ENCODE measurements around the gene SLC36A2.
"Not testable (repeated sequence)": the region's sequence is repeated elsewhere in the genome, so short reads cannot be mapped to it uniquely, and the experiment has no call there.

SLC36A2 gene

DNA sequence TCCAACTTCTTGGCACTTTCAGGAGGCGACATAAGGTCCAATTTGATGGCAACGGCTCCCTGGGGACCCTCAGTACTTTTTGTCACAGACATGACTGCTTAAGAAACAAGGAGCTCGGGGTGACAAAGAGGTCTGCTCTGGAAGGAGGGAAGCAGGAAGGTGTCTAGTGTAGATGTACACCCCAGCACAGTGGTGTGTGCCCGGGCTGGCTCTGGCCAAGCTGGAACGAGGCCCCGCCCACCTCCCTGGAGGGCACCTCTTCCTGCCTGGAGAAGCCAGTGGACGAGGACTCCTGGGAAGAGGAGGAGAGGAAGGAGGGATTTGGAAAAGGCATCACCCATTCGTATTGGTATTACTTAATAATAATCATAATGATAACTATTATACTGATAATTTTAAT, at the start of gene SLC36A2:
Gene SLC36A2 (minus strand): TSS at position 191 of the 400 bp plus-strand sequence. CDS start 99 bp downstream, at position 92.
- DNase-seq (ENCODE audit: low spot score): no peak

DNA sequence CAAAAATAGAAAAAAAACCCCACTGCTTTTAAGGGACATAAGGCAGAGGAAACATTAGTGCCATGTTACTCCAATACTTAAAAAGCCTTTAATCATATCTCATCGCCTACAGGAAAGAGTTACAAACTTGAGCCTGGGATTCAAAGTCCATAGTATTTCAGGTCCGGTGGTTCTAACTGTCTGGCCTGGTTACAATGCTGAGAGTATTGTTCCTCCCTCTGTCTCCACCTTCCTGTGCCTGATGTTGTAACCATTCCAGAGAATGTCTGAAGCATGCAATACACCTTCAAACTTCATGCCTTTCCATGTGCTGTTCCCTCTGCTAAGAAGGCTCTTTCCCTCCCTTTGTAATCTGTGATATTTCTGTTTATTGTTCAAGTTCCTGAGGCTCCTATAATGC, 41.6 kb upstream of the SLC36A2 start:
- DNase-seq (ENCODE audit: low spot score): no peak

DNA sequence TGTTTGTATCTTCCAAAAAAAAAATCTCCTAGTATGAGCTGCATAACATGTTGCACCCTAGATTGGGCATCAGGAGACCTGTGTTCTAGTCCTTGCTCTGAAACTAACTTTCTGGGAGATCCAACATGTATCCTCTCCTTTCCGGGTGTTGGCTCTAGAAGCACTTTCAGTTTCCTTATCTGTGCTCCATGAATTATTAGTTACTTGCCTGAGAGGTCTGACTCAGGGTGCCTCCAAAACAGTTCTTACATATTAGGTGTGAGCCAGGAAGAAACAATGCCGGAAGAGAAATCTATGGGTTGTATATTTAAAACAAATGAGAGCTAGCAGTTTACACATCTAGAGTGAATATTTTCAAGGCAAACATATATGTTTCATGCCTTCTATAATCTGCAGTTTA, 36.7 kb upstream of the SLC36A2 start:
- DNase-seq (ENCODE audit: low spot score): no peak

DNA sequence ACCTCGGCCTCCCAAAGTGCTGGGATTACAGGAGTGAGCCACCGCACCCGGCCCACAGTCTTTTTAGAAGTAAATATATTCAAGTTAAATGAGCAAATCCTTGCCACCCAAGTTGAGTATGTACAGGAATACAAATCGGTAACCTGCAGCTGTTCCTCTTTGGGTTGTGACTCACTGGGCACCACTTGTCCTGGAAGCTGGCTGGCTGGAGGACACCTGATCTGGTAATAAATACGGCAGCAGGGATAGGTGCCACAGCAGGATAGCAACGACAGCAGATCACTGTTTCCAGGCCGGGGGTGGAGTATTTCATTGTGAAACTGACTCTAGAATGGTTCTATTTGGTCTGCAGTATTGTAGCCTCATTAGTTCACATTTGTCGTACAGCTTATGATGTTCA, 35.7 kb upstream of the SLC36A2 start:
- DNase-seq (ENCODE audit: low spot score): no peak

DNA sequence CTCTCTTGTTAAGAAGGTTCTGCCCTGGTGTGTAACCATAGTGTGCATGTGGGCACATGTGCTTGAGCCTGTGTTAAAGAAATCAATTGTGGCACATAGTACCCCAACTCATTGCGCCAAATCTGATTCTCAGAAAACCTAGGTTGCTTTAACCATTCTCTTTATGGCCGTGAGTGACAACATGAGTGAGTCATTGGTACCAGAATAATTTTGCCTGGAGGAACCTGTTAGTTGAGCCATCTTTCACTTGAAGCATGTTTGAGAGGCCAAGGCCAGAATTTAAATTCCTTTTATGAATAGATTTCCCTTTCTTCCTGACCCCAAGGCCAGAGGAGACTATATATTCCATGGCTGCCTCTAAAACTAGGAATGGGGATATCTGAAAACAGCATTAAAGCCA, 35.2 kb upstream of the SLC36A2 start:
- DNase-seq (ENCODE audit: low spot score): no peak

DNA sequence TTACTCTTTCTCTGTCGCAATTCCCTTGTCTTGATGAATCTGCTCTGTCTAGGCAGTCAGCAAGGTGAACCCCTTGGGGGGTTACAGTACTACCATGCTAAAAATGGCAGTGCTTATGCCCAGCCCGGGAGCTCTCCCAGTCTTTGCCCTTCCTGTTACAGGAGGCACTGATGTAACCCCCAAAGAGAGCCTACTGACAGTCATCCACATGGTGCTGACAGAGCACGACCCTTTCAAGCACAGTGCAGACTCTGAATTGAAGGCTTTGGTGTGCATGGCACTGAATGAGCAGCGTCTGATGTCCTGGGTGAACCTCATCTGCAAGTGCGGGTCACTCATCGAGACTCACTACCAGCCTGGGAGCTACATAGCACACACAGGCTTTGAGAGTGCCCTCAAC, 34.5 kb upstream of the SLC36A2 start:
- DNase-seq (ENCODE audit: low spot score): no peak

DNA sequence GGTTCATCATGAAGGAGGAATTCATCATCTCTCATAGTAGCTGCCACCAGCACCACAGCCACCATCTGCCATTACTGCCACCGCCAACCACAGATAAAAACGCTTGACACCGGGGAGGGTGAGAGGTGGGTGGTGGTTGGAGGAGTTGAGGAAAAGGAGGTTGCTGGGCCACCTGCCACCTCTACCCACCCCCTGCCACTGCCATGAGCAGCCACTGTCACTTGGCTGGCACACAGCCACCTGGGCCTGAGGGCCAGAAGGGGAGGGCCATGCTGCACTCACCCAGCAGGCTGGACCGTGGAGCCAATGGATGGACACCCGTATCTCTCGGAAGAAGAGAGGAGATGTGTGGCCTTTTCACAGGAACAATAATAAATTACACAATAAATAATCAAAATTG, 31.3 kb upstream of the SLC36A2 start:
- no peak for DNase-seq (ENCODE audit: low spot score)

DNA sequence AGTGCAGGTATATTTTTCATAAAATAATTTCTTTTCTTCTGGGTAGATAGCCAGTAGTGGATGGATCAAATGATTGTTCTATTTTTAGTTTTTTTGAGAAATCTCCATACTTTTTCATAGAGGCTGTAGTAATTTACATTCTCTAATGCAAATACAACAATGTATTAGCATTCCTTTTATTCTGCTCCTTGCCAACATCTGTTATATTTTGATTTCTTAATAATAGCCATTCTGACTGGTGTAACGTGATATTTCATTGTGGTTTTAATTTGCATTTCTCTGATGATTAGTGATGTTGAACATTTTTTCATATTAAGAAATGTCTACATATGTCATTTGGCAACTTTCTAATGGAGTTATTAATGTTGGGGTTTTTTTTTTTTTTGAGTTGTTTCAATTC, 27.2 kb upstream of the SLC36A2 start:
- no peak for DNase-seq (ENCODE audit: low spot score)

DNA sequence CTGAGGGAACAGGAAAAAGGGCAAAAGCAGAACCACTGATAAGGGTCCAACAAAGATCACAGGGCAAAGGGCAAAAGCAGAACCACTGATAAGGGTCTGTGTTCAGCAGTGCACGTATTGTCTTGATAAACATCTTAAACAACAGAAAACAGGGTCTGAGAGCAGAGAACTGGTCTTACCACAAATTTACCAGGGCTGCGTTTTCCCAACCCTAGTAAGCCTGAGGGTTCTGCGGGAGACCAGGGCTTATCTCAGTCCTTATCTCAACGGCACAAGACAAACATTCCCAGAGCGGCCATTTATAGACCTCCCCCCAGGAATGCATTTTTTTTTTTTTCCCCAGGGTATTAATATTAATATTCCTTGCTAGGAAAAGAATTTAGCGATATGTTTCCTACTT, 19.7 kb upstream of the SLC36A2 start:
- not testable (repeated sequence) for DNase-seq (ENCODE audit: low spot score)

DNA sequence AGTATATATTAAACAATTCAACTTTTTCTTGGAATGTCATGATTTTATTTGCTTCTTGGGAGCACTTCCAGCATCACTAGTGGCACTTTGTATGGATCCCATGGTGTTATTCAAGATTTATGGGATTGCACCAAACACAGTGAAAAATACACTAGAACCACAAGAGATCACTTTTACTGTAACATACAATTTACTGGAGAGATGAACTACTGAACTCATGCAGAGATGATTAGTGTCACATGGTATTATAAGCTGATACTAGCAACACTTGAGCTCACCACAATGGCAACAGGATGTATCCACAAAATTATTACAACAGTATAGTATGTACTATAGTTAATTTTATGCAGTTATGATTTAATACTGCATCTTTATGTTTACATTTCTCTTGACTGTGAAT, 16.3 kb upstream of the SLC36A2 start:
- no peak for DNase-seq (ENCODE audit: low spot score)

DNA sequence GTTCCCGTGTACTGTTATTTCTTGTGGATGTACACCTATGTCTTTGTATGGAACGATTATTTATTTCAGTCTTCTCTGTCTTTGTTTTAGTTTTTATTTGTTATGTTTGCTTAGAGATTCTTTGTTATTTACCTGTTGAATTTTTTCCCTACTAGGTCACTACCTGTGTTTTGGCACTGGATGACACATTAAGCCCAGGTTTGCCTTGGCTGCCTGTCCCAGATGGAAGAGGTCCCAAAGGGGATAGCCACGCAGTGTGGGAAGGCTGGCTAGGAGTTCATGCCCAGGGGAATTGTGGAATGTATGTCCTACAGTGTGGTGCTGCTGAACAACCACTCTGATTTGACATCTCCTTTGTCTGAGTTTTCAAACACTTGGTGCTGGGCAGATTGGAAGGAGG, 15.6 kb upstream of the SLC36A2 start:
- no peak for DNase-seq (ENCODE audit: low spot score)

DNA sequence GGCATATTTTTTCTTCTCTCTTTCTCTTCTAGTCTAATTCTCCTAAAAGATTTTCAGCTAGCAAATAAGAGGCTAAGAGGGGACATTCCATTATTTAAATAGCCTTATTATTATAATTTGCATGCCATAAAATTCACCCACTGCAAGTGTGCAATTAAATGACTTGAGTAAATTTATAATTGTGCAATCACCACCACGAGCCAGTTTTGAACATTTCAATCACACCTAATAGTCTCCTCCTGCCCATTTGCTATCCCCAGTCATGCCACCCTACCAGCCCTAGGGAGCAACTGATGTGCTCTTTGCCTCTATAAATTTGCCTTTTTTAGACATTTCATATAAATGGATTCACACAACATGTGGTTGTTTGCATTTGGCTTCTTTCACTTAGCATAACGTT, 12.0 kb upstream of the SLC36A2 start:
- DNase-seq (ENCODE audit: low spot score): no peak

DNA sequence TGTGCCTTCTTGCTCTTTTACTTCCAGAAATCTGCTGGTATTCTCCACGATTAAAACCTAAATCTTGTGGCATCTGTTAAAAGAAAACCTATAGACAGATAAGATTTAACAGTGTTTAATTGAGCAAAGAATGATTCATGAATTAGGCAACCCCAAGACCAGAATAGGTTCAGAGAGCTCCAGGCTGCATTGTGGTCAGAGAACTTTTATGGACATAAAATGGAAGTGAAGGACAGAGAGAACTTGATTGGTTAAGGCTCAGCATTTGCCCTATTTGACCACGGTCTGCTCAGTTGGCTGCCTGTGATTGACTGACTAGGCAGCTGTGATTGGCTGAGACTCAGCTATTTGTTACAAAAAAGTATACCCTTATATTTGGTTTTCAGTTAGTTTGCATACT, 10.4 kb upstream of the SLC36A2 start:
- DNase-seq (ENCODE audit: low spot score): no peak

DNA sequence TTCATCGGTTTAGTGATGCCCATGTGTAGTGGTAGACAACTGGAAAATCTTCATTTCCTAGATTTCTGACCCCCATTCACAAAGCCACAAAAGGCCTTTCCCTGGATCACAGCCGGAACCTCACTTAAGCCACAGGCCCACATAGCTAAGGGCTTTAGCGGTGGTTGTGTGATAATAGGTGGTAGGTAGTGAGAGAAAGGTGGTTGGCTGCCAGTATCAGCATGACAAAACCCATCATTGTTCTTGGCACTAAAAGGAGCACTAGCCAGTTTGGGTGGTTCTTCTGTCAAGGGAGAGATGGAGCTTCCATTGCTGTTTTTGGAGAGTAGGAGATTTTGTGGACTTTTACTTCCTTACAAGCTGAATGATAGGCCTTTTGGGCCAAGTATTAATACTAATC, 9.7 kb upstream of the SLC36A2 start:
- no peak for DNase-seq (ENCODE audit: low spot score)

DNA sequence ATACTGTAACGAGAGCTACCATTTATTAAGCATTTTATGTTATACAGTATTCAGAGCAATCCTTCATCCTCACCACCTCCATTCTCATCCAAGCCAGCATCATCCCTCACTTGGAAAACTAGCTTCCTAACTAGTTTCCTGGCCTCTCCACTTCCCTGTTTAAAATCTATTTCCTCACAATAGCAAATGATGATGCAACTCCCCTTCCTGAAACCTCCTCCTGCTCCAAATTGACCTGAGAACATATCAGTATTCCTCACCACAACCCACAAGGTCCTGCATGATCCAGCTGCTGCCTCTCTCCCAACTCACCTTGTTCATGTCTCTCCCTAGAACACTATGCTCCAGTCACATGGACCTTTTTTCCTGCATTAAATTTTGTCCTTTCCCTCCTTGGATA, 4.3 kb upstream of the SLC36A2 start:
- DNase-seq (ENCODE audit: low spot score): no peak

DNA sequence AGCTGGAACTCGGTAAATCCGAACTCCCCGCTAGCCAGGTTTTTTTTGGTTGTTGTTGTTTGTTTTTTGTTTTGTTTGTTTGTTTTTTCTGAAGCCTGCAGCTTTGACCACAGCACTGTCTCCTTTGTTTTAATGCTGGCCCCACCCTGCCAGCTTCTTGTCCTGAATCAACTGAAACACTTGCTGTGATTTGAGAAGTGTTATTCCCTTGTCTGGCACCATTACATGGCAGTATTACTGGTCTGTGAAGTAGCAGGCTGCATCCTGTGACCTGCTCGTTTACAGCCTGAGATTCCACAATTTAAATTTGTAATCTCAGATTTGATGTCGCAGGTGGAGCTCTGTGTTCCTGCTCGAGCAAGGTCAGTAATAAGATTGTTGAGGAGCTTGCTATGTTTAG, 1.4 kb upstream of the SLC36A2 start:
- DNase-seq (ENCODE audit: low spot score): no peak

DNA sequence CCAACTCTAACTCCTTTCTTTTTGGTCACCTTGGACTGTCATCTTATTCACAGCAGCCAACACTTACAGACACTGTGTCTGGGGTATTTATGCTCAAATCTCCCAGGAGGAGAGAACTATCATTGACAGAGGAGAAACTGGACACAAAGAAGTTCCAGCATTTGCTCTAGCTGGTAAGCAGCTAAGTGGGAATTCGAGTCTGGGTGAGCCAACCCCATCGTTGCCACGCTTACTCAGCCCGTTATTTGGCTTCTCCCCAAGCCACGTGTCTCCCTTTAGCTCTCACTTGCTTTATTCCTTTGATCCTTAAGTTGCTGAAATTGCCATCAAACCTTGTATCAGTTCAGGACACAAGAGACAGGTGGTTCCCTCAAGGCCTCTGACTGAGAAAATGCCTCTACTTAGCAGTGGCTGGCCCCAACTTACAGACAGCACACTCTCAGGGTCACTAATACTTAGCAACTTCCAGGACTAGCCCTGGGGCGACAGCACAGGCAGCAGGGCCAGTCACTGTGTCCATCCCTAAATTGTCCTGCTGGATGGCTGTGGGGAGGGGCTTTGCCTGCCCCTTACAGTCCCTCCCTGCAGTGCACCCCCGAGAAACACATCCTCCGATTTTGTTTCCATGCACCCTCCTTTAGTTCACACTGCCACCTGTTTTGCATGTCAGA, 1.4 kb downstream of the SLC36A2 start:
- DNase-seq (ENCODE audit: low spot score): no peak

DNA sequence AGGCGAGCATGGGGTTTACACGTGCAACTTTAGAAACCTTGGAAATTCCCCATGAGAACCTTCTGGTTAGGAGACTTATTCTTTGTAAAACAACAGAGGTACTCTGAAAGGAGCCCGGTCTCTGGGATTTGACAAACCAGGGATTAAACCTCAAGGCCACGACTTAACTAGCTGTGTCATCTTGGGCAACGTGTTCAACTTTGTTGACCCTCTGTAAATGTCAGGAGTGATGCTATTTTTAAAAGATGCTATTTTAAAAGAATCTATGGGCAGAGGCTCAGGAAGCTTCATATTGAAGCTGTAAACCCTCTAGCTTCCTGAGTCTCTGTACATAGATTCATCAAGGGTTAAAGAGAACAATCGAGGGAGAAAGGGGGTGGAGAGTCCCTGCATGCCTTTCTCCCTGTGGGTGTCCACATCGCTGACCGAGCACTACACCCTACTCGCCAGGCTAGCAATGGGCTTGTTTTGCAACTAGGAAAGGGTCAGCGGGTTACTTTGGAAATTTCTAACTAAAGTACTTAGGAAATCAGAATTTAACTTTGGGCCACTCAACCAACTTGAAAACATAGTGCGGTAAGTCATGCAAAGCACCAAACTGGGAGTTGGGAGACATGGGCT, 2.1 kb downstream of the SLC36A2 start:
- DNase-seq (ENCODE audit: low spot score): no peak

DNA sequence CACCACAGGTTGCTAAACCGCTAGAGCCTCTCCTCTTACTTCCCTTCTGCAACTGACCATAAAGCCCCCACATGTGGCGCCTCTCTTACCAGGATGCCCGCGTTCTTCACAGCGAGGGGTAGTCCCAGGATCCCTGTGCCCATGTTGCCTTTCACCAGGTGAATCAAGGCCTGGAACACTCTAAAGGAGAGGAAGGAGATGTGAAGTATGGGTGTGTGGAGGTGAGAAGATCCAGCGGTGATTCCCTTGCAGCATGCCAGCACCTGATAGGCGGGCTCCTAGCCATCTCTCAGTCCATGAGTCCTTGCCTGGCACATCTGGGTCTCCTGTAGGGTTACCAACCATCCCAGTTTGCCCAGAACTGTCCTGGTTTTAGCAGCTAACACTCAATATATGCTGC, 3.3 kb downstream of the SLC36A2 start:
- DNase-seq (ENCODE audit: low spot score): no peak

DNA sequence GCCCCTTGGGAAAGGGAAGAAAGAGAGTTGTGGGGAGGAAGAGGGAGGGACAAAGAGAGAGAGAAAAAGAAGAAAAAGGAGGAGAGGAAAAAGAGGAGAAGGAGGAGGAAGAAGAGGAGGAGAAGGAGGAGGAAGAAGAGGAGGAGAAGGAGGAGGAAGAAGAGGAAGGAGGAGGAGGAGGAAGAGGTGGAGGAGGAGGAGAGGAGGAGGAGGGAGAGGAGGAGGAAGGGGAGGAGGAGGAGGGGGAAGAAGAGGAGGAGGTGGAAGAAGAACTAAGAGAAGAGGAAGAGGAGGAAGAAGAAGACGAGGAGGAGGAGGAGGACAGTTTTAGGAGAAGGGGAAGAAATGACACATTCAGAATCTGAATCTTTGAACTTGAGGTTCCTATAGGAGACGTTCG, 7.4 kb downstream of the SLC36A2 start:
- DNase-seq (ENCODE audit: low spot score): no peak

DNA sequence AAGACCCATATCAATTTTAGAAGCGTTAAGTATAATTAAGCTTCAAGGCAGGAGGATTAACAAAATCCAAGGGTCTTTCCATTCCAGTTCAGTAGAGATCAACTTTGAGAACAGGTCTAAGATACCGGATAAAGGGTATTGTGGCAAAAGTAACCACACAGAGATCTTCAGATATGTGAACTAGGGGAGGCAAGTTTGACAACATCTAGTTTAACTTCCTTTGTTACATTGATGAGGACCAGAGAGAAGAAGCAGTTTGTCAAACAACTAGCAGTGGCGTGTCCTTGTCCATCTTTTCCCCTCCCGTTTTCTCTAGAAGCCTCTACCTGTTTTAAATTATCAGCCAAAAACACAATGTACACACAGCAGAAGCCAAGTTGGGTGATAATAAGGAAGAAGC, 8.6 kb downstream of the SLC36A2 start:
- no peak for DNase-seq (ENCODE audit: low spot score)

DNA sequence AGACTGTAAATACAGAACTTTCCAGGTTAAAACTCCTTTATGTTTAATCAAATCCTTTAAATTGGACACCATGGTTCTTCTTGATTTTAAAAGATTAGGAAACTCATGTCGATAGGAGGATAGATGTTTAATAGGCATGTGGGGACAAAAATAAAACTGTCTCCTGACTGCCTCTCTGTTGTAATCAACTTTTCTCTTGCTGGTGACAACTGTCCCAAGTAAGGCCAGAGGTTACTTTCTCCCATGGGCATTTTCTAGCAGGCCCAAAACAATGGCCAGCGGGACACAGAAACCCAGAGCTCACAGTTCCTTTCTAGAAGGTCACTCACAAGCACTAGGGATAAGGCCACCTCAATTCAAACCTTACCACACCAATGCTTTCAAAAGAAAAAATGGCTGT, 14.5 kb downstream of the SLC36A2 start:
- no peak for DNase-seq (ENCODE audit: low spot score)

DNA sequence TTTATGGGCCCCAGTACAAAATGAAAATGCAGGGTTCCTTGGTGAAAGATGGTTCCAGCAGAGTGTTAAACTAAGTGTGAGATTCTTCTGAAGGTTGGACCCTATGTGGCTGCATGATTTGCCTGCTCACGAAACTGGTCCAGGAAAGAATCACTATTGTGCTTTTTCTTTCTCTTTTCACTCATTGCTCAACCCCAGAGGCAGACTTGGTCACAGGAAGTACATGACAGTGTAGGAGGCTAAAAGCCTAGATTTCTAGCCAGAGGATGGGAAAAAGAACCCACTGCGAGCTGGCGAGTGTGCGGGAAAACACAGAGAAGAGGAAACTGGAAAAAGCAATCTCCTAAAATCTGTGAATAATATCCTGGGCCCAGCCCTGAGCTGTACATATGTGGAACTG, 18.6 kb downstream of the SLC36A2 start:
- no peak for DNase-seq (ENCODE audit: low spot score)

DNA sequence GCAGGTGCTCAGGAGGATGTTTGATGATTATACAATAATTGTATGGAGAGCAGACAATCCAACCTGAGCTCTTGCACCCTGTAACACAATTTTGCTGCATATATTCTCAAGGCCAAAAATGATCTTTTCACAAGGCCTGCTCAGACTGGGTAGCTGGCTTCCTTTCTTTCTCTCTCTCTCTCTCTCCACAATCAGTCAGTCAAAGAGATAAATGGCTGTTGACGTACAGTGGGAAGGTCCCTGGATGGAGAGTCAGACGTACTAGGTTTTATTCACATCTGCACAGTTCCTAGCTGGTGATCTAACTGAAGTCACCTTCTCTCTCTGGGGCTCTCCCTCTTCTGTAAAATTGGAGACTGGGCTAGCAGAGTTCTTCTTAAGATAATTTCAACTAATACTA, 19.8 kb downstream of the SLC36A2 start:
- DNase-seq (ENCODE audit: low spot score): no peak
